Upper lobe of right lung (tissue), 1 donor: Measurements from ENCODE around the gene PALM2AKAP2. TPM values are rescaled to one million over a fixed set of nuclear protein-coding genes. Genes with fewer than 3 reads are reported as not detected.

Source experiments
- ATAC-seq: fragments of 200-7000 bp; cut with Tn5 transposase; one replicate; pipeline ENCODE4 v1.9.1; 2020; ENCODE audit warnings: mild to moderate bottlenecking, moderate library complexity
- DNase-seq: peaks from one replicate; pipeline ENCODE4 v3.0.0-alpha.2; 2020
- H3K27ac ChIP-seq: fragments of 200-600 bp; one replicate; pipeline ENCODE4 v1.8.0; 2022
- H3K27me3 ChIP-seq: fragments of 200-600 bp; one replicate; pipeline ENCODE4 v1.8.0; 2022; ENCODE audit warnings: mild to moderate bottlenecking
- H3K36me3 ChIP-seq: fragments of 200-600 bp; one replicate; pipeline ENCODE4 v1.8.0; 2022
- H3K4me1 ChIP-seq: fragments of 200-600 bp; one replicate; pipeline ENCODE4 v1.8.0; 2022
- H3K4me3 ChIP-seq: fragments of 200-600 bp; one replicate; pipeline ENCODE4 v1.8.0; 2022; ENCODE audit warnings: mild to moderate bottlenecking
- H3K9me3 ChIP-seq: fragments of 200-600 bp; one replicate; pipeline ENCODE4 v1.8.0; 2022
- intact Hi-C: fragments of 100-400 bp; cut with DNase I; formaldehyde crosslinking; loops from one replicate; pipeline ENCODE4 v1.11.0; 2022
- total RNA-seq: library from RNA; stranded (reverse); fragmentation: NEBNext Ultra II Directional; extraction: Animal tissue kit (Norgen Biotek cat#: 25700); gene quantifications from one replicate; pipeline ENCODE4 v1.2.1, GENCODE V29; 2021
- TF ChIP-seq, protein P1 (sequence below): fragments of 200-600 bp; IDR thresholded peaks from one replicate; pipeline ENCODE4 v1.8.0; 2022; ENCODE audit warnings: antibody characterized with exemption
- donor health status: DM: no; HTN: yes; CAD: no; lungs with severe emphysema.

Gene PALM2AKAP2
- total RNA-seq, 1 donor from 2014 or later = 52.4 TPM

DNA sequence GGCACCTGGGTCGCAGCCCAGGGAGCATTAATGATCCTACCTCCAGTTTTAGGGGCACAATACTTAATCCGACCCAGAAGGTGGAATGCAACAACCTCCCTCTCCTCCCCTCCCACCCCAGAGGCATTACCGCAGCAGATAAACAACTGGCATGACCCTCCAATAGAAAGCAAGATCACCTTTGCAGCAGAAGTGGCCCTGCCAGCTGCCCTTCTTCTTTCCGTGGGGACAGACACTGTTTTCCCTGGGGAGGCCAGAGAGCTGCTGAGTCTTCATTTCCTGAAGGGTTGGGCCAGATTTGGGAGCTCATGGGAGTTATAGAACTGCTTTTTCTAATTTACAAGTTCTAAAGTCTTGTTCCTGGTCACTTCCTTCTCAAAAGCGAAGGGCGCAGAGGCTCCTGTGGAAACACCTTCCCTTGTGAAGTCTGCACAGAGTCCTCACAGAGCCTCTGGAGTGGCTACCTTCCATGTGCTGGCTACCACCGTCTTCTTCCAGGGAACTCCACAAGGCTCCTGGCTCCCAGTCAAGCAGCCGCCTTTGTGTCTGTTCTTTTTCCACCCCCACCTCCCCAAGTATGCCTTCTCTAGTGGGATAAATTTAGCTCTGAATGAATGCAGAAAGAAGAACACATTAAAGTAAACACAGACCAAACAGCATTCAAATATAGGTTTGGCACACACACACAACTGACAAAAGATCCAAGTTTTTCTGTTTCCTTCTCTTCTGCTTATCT, 8.0 kb upstream of the PALM2AKAP2 start:
- TF ChIP-seq, protein P1, sequence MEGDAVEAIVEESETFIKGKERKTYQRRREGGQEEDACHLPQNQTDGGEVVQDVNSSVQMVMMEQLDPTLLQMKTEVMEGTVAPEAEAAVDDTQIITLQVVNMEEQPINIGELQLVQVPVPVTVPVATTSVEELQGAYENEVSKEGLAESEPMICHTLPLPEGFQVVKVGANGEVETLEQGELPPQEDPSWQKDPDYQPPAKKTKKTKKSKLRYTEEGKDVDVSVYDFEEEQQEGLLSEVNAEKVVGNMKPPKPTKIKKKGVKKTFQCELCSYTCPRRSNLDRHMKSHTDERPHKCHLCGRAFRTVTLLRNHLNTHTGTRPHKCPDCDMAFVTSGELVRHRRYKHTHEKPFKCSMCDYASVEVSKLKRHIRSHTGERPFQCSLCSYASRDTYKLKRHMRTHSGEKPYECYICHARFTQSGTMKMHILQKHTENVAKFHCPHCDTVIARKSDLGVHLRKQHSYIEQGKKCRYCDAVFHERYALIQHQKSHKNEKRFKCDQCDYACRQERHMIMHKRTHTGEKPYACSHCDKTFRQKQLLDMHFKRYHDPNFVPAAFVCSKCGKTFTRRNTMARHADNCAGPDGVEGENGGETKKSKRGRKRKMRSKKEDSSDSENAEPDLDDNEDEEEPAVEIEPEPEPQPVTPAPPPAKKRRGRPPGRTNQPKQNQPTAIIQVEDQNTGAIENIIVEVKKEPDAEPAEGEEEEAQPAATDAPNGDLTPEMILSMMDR = no peak
- Histone ChIP-seq H3K9me3 (no peaks in the 10 kb centered on the region), H3K27ac (no peak overlapping the region), H3K36me3 (no peaks in the 10 kb centered on the region), H3K4me1 (peaks cover 10% of the 10 kb centered on the region), H3K27me3 (no peaks in the 10 kb centered on the region), H3K4me3 (no peak overlapping the region)
- intact Hi-C loops = no loop called here
- ATAC-seq = no peak
- no peak for DNase-seq

DNA sequence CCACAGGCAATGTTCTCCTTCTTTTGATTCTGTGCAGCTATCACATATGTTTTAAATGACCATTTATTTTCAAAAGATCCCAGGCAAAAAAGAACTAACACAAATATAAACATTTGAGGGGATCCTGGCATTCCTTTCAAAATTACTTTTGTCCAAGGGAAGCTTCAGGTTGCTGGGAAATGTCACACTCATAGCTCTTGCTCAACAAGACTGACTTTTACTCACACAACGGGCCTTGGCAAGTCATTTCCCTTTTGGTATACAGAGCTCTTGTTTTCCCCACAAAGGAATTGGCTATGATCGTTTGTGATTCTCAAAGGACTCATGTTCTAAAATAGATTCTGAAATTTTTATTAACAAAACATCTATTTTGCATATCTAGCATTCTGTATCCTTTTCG, 4.5 kb upstream of the PALM2AKAP2 start:
- H3K36me3 ChIP-seq = no peaks in the 10 kb centered on the region
- H3K4me1 ChIP-seq = peaks cover 10% of the 10 kb centered on the region
- intact Hi-C loops = no loop called here
- H3K4me3 ChIP-seq = no peak overlapping the region
- no peak for DNase-seq
- H3K27me3 ChIP-seq = no peaks in the 10 kb centered on the region
- H3K27ac ChIP-seq = no peak overlapping the region
- H3K9me3 ChIP-seq = no peaks in the 10 kb centered on the region
- no peak for ATAC-seq
- TF ChIP-seq, protein P1 = no peak

DNA sequence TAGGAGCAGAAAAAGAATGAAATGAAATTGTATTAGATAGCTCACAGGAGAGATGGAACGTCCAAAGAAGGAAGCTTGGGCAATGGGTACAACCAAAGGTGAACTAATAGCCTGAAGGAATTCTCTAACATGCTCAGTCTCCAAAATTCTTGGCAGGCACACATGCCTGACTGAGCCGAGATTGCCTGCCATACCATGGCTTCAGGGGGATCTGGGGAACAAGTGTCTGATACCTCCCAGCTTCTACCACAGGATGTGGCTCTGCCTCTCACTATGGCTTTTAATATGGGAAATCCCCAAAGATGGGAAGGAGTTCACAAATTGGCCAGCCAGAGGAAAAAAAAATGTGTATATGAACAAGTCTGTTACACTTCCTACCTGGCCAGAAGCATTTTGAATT, 3.6 kb upstream of the PALM2AKAP2 start:
- no peak overlapping the region for H3K4me3 ChIP-seq
- DNase-seq (no peak), ATAC-seq (no peak)
- no peak overlapping the region for H3K27ac ChIP-seq
- TF ChIP-seq, protein P1 = no peak
- H3K36me3 ChIP-seq = no peaks in the 10 kb centered on the region
- H3K27me3 ChIP-seq = peaks cover 4% of the 10 kb centered on the region
- no peaks in the 10 kb centered on the region for H3K9me3 ChIP-seq
- intact Hi-C loops = no loop called here
- peaks cover 10% of the 10 kb centered on the region for H3K4me1 ChIP-seq

DNA sequence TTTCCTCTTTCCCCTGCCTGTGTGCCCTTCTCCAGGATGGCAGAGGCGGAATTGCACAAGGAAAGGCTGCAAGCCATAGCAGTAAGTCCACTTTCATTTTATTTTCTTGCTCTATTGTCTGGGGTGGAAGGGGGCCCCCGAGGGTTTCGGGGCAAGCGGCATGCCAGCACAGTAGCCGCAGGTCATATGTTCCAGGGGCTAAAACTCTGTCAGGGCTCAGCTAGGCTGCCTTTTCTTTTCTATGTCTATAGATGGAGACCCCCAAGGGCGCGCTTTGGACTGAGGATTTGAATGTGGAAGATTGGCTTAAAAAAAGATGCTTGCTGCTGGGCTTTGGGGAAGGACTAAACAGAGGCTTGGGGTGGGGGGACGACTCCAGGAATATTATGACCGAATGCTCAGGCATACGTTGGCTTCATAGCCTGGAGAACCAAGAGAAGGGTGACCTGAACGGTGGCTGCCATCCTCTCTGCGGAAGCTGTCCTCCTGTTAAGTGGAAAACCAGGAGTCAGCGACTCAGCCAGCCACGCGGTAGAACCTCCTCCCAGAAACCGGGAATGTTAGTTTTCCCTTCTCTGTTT, 545 bp downstream of the PALM2AKAP2 start:
- Histone ChIP-seq H3K9me3 (no peaks in the 10 kb centered on the region), H3K36me3 (no peaks in the 10 kb centered on the region), H3K27ac (peak overlapping the region; percentile 43), H3K4me3 (peak overlapping the region; percentile 59), H3K27me3 (peaks cover 4% of the 10 kb centered on the region), H3K4me1 (no peaks in the 10 kb centered on the region)
- DNase-seq (no peak), ATAC-seq (no peak)
- TF ChIP-seq, protein P1 = no peak
- intact Hi-C loops = no loop called here

DNA sequence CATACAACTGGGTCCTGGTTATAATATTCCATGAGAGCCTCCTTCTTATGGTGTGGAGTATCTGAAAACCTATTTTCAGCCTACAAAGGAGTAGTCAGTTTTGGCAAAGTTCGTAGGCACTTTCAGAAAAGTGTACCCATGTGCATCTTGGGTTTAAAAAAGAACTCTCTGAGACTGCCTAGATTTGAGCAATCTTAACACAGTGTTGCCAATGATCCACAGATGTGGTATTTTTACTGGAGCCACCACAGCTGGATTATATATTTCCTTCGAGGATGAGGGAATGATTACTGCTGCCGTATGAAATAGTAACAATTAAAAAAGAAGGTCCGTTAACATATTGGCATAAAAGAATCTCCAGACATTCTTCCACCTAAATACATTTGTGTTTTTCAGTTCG, 1.1 kb downstream of the PALM2AKAP2 start:
- Histone ChIP-seq H3K27me3 (peaks cover 4% of the 10 kb centered on the region), H3K4me1 (no peaks in the 10 kb centered on the region), H3K4me3 (peak overlapping the region; percentile 59), H3K36me3 (no peaks in the 10 kb centered on the region), H3K27ac (peak overlapping the region; percentile 43), H3K9me3 (no peaks in the 10 kb centered on the region)
- DNase-seq (no peak), ATAC-seq (no peak)
- TF ChIP-seq, protein P1 = no peak
- intact Hi-C loops = no loop called here
